Measurements from ENCODE around the gene AMMECR1L. TPM values are rescaled to one million over a fixed set of nuclear protein-coding genes. Genes with fewer than 3 reads are reported as not detected.

Gene AMMECR1L
- total and polyA plus RNA-seq, 2 of the 4 experiments (the other 2 are of a cell fraction) = 13.4 to 14.0 TPM

DNA sequence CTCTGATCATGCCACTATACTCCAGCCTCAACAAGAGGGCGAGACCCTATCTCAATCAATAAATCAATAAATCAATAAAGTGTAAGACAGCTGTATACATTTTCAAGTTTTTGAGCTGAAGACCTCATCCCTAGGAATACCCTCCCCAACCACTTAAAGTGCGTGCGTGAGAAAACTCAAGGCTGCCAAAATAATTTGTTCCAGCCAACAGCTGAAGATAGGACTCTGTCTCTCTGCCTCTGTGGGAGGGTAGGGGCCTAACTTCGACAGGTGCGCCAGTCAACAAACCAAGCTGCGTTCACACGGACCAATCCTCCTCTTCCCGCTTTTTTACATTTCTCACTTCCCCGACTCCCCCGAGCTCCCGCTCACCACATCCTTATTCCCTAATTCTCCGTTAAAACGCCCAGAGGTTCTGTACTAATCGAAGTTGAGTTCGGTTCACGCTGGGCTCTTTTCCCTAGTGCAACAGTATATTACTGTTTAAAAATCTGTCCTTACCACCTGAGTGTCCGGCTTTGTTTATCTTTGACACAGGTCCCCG is 28.4 kb downstream of the AMMECR1L start:
- peak overlapping the region; percentile 81 for H3K56ac ChIP-seq (ENCODE audit: extremely low read depth, insufficient read depth, low read length)
- H2BK20ac ChIP-seq (ENCODE audit: low read depth, low read length) = no peak overlapping the region
- CTCF ChIA-PET = no interaction called here
- in situ Hi-C loops (cut with MboI; ENCODE audit: low sequenced_read_pairs) (no loop called here), dilution Hi-C loops (cut with HindIII; ENCODE audit: low sequenced_read_pairs, unreplicated experiment) (no loop called here), intact Hi-C loops (cut with micrococcal nuclease) (no loop called here)
- H3K36me3 ChIP-seq (ENCODE audit: control insufficient read depth, insufficient read depth, low read length) = peaks cover 5% of the 10 kb centered on the region
- H2BK120ac ChIP-seq (ENCODE audit: low read depth, low read length) = 0 out of 2 replicates have a peak overlapping the region, but pooled peaks have one; percentile 33
- peak overlapping the region; percentile 91 for H3K4ac ChIP-seq (ENCODE audit: low read depth, low read length)
- H3K23ac ChIP-seq (ENCODE audit: low read depth, low read length) = peak overlapping the region; percentile 62
- H3K14ac ChIP-seq (replicated peaks; ENCODE audit: low read depth, low read length) = peak overlapping the region; percentile 82
- no peaks in the 10 kb centered on the region for H3K27me3 ChIP-seq (ENCODE audit: control insufficient read depth, insufficient read depth, low read length)
- peak overlapping the region; percentile 100 for H2AFZ ChIP-seq (replicated peaks; ENCODE audit: low read length, poor library complexity)
- 0 out of 3 replicates have a peak overlapping the region, but pooled peaks have one; percentile 13 for H2BK15ac ChIP-seq (ENCODE audit: low read depth, low read length)
- peaks cover 27 to 51% of the 10 kb centered on the region in 2 experiments for H3K79me1 ChIP-seq (ENCODE audit: low read depth in 1 of 2, low read length in 2 of 2)
- H3K4me3 ChIP-seq (ENCODE audit: insufficient read depth, low read depth, low read length) = peak overlapping the region; percentile 76
- H4K20me1 ChIP-seq (ENCODE audit: insufficient read depth, low read length) = peaks cover 35% of the 10 kb centered on the region
- no peaks in the 10 kb centered on the region for H3K9me3 ChIP-seq (ENCODE audit: control insufficient read depth, insufficient read depth, low read length)
- H4K91ac ChIP-seq (ENCODE audit: insufficient read depth, low read depth, low read length) = 0 out of 2 replicates have a peak overlapping the region, but pooled peaks have one; percentile 70
- peak overlapping the region; percentile 96 for H3K4me2 ChIP-seq (ENCODE audit: low read depth, low read length)
- H4K8ac ChIP-seq (ENCODE audit: low read depth in 2 of 2, low read length in 2 of 2) = peak overlapping the region; percentile 80 to 85
- H3K18ac ChIP-seq (ENCODE audit: low read depth, low read length) = no peak overlapping the region
- peak overlapping the region; percentile 88 for H3K27ac ChIP-seq (ENCODE audit: insufficient read depth, low read length)
- WGBS, 2 experiments (ENCODE audit: extremely low coverage in 2 of 2, insufficient read length in 1 of 2) = 2% methylated on average over 9 of the region's 18 CpGs; no CpG with 5 or more reads in 1 of the 2 experiments
- peak overlapping the region; percentile 96 for H3K9ac ChIP-seq (ENCODE audit: low read depth, low read length)
- DNase-seq = no peak
- TF ChIP-seq RAD21 (IDR thresholded peaks at IDR 0.05; ENCODE audit: low read length) = no peak
- TF ChIP-seq RFX5 (IDR thresholded peaks at IDR 0.05; ENCODE audit: low read depth, low read length) = no peak
- TF ChIP-seq MAZ (IDR thresholded peaks at IDR 0.05; ENCODE audit: borderline replicate concordance, low read depth, low read length) = no peak
- TF ChIP-seq, protein P1, sequence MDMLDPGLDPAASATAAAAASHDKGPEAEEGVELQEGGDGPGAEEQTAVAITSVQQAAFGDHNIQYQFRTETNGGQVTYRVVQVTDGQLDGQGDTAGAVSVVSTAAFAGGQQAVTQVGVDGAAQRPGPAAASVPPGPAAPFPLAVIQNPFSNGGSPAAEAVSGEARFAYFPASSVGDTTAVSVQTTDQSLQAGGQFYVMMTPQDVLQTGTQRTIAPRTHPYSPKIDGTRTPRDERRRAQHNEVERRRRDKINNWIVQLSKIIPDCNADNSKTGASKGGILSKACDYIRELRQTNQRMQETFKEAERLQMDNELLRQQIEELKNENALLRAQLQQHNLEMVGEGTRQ (IDR thresholded peaks at IDR 0.05; ENCODE audit: low read depth, low read length) = no peak
- TF ChIP-seq, protein P2, sequence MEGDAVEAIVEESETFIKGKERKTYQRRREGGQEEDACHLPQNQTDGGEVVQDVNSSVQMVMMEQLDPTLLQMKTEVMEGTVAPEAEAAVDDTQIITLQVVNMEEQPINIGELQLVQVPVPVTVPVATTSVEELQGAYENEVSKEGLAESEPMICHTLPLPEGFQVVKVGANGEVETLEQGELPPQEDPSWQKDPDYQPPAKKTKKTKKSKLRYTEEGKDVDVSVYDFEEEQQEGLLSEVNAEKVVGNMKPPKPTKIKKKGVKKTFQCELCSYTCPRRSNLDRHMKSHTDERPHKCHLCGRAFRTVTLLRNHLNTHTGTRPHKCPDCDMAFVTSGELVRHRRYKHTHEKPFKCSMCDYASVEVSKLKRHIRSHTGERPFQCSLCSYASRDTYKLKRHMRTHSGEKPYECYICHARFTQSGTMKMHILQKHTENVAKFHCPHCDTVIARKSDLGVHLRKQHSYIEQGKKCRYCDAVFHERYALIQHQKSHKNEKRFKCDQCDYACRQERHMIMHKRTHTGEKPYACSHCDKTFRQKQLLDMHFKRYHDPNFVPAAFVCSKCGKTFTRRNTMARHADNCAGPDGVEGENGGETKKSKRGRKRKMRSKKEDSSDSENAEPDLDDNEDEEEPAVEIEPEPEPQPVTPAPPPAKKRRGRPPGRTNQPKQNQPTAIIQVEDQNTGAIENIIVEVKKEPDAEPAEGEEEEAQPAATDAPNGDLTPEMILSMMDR (conservative IDR thresholded peaks at IDR 0.05; ENCODE audit: low read depth, low read length) = no peak
- no peak for TF ChIP-seq NFE2L2 (IDR thresholded peaks at IDR 0.05; ENCODE audit: low read depth, low read length)
- no peak for TF ChIP-seq RCOR1 (IDR thresholded peaks at IDR 0.05; ENCODE audit: insufficient replicate concordance, low read length)
- TF ChIP-seq MXI1 (IDR thresholded peaks at IDR 0.05; ENCODE audit: borderline replicate concordance, low read depth, low read length) = no peak
- no peak for TF ChIP-seq CEBPB (IDR thresholded peaks at IDR 0.05; ENCODE audit: low read depth, low read length)
- no peak for TF ChIP-seq FOS (IDR thresholded peaks at IDR 0.05; ENCODE audit: low read depth, low read length)
- no peak for TF ChIP-seq MAFK (IDR thresholded peaks at IDR 0.05; ENCODE audit: low read depth, low read length)
- TF ChIP-seq, protein P3, sequence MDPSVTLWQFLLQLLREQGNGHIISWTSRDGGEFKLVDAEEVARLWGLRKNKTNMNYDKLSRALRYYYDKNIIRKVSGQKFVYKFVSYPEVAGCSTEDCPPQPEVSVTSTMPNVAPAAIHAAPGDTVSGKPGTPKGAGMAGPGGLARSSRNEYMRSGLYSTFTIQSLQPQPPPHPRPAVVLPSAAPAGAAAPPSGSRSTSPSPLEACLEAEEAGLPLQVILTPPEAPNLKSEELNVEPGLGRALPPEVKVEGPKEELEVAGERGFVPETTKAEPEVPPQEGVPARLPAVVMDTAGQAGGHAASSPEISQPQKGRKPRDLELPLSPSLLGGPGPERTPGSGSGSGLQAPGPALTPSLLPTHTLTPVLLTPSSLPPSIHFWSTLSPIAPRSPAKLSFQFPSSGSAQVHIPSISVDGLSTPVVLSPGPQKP (IDR thresholded peaks at IDR 0.05; ENCODE audit: borderline replicate concordance, low read depth, low read length) = no peak
- TF ChIP-seq POLR2A (IDR thresholded peaks at IDR 0.05; ENCODE audit: low read depth, low read length) = no peak
- peaks cover 2% of the 10 kb centered on the region; the same call in 1 of the 2 replicates for H3K4me1 ChIP-seq (ENCODE audit: control insufficient read depth, insufficient read depth, low read length)
- H3K9me1 ChIP-seq (ENCODE audit: insufficient read depth, low read length) = peaks cover 8% of the 10 kb centered on the region
- H4K5ac ChIP-seq (ENCODE audit: low read depth, low read length) = no peak overlapping the region
- H2AK9ac ChIP-seq (replicated peaks; ENCODE audit: low read depth, low read length, poor library complexity) = peak overlapping the region; percentile 74
- no peak for ATAC-seq (ENCODE audit: low read depth)
- no TSS peak for BruUV-seq (replicated peaks)
- H2AK5ac ChIP-seq (ENCODE audit: low read depth, low read length) = peak overlapping the region; percentile 53
- POLR2A ChIA-PET (ENCODE audit: unreplicated experiment) = no interaction called here
- H2BK5ac ChIP-seq (ENCODE audit: low read depth, low read length, poor library complexity, severe bottlenecking) = peak overlapping the region; percentile 82

All from IMR-90 (cell line).